ENCODE data around the gene GNAQ.

GRCh38 chr9:78014776-78015175 is 16.8 kb downstream of the GNAQ start:
- no peak for TF ChIP-seq CTCF (IDR thresholded peaks at IDR 0.05)
- TF ChIP-seq POLR2A (IDR thresholded peaks at IDR 0.05), result no peak
